GM12891 (cell line): ENCODE measurements around the gene E2F3.

Experiments
- PAX5 ChIP-seq: IDR thresholded peaks from 2 replicates; pipeline ENCODE4 v1.6.1; 2011; ENCODE audit warnings: low read length, moderate library complexity, mild to moderate bottlenecking; ENCODE audit not compliant: insufficient read depth, severe bottlenecking
- POLR2A ChIP-seq: IDR thresholded peaks from 2 replicates; pipeline ENCODE4 v1.6.1; 2011; ENCODE audit warnings: low read depth, low read length, control low read depth
- SPI1 ChIP-seq: IDR thresholded peaks from 2 replicates; pipeline ENCODE4 v1.6.1; 2011; ENCODE audit warnings: low read depth, low read length, control low read depth
- TAF1 ChIP-seq: IDR thresholded peaks from 2 replicates; pipeline ENCODE4 v1.6.1; 2011; ENCODE audit warnings: low read depth, low read length, control low read depth

- TF ChIP-seq POLR2A (no peak), TAF1 (no peak), PAX5 (no peak), SPI1 (no peak)
These were observed 37.9 kb downstream of the E2F3 start for GRCh38 chr6:20439558-20439957.
